ENCODE data around the gene ROBO2.

- TF ChIP-seq CTCF (IDR thresholded peaks at IDR 0.05) (no peak), POLR2A (IDR thresholded peaks at IDR 0.05) (no peak), POLR2AphosphoS5 (IDR thresholded peaks at IDR 0.05; ENCODE audit: insufficient read depth in 1 of 2, low read depth in 1 of 2) (no peak)
Observed at GRCh38 chr3:77601823-77602415, 562.0 kb downstream of the ROBO2 start.

Measured in vagina (tissue), 2 donors.